GM19351 (cell line): ENCODE results near the gene COMMD3.

Experiments
- ATAC-seq: cut with Tn5 transposase; IDR thresholded peaks from one replicate; pipeline ENCODE4 v1.9.1; 2021; ENCODE audit warnings: mild to moderate bottlenecking, moderate library complexity; ENCODE audit not compliant: unreplicated experiment

Gene COMMD3

GRCh38 chr10:22319547-22319979, 3.4 kb downstream of the COMMD3 start:
- no peak for ATAC-seq

GRCh38 chr10:22319980-22320558, 3.9 kb downstream of the COMMD3 start:
- ATAC-seq: no peak

GRCh38 chr10:22320591-22321155, 4.5 kb downstream of the COMMD3 start, which contains the start of gene BMI1:
Gene BMI1, plus strand, starts transcription at chr10:22321099. Its CDS starts 5,351 bp downstream, at chr10:22326450.
- ATAC-seq: no peak

GRCh38 chr10:22321156-22321923, 5.2 kb downstream of the COMMD3 start:
- ATAC-seq: no peak

- ATAC-seq: no peak
Measured at GRCh38 chr10:22321924-22322640, 5.9 kb downstream of the COMMD3 start.

GRCh38 chr10:22322641-22323160, 6.5 kb downstream of the COMMD3 start:
- ATAC-seq: no peak

- no peak for ATAC-seq
Measured at GRCh38 chr10:22323538-22324305, 7.5 kb downstream of the COMMD3 start.

- ATAC-seq: no peak
Measured at GRCh38 chr10:22324413-22324812, 8.2 kb downstream of the COMMD3 start.

- ATAC-seq: no peak
Measured at GRCh38 chr10:22324893-22325271, 8.7 kb downstream of the COMMD3 start.

GRCh38 chr10:22325272-22326144, 9.3 kb downstream of the COMMD3 start:
- peak; percentile 45 for ATAC-seq

- no peak for ATAC-seq
Measured at GRCh38 chr10:22326145-22326702, 10.0 kb downstream of the COMMD3 start.

GRCh38 chr10:22329150-22329549, 13.0 kb downstream of the COMMD3 start:
- no peak for ATAC-seq

GRCh38 chr10:22332116-22332692, 16.0 kb downstream of the COMMD3 start:
- no peak for ATAC-seq

GRCh38 chr10:22333167-22333974, 17.2 kb downstream of the COMMD3 start:
- no peak for ATAC-seq

- no peak for ATAC-seq
Measured at GRCh38 chr10:22333975-22334282, 17.7 kb downstream of the COMMD3 start.

GRCh38 chr10:22334414-22335172, 18.4 kb downstream of the COMMD3 start:
- no peak for ATAC-seq

- ATAC-seq: peak; percentile 59
Measured at GRCh38 chr10:22335173-22335933, 19.2 kb downstream of the COMMD3 start.
